GM18868 (cell line): ENCODE results near the gene GOLIM4.
A peak's percentile ranks its signal among the peaks of the same experiment; 100 is the strongest.
"Not testable (repeated sequence)": the region's sequence is repeated elsewhere in the genome, so short reads cannot be mapped to it uniquely, and the experiment has no call there.

Experiments
- ATAC-seq: cut with Tn5 transposase; IDR thresholded peaks from one replicate; pipeline ENCODE4 v1.9.1; 2021; ENCODE audit warnings: mild to moderate bottlenecking, moderate library complexity; ENCODE audit not compliant: unreplicated experiment

The GOLIM4 gene

DNA sequence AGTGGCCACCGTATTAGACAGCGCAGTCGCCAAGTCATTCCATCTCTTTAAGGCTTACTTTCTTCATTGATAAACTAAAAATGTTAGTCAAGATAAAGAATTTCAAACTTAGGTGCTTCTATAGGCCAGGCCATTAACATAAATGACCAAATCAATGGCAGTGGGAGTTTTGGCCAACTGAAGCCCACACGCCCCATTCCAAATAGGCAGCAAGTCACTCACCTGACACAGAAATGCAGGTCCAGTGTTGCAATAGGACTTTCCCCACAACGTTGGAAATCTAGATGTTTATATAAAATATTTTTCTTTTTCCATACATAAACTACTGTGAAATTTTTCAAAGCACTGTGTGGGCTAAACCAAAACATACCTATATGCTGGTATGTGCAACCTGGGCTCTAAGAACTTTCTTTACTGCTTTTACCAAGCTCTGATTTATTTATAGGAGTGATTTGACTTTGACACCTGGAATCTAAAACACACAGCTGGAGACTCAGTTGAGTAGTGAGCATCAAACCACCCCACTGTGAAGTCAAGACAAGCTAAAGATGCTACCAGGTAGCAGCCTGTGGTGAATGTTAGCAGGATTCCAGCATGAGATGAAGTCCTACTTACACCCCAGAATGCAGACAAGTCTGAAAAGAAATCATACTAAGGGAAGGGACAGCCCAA lies 15.1 kb downstream of the GOLIM4 start:
- no peak for ATAC-seq

DNA sequence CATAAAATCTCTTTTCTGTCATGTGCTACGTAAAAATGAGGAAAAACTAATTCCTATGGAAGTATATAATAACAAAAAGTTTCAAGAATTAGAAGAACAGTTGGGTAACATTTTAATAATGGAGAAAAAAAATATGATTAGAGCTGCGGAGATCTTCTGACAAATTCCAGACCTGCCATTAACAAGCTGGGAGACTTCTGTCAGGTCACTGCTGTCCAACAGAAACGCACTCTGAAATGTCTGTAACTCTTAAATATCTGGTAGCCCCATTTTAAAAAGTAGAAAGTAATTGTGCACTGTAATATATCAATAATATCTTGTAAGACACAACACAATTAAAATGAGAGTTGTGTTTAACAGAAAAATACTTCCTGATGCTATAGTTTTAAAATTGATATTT lies 15.7 kb downstream of the GOLIM4 start:
- ATAC-seq, result no peak

DNA sequence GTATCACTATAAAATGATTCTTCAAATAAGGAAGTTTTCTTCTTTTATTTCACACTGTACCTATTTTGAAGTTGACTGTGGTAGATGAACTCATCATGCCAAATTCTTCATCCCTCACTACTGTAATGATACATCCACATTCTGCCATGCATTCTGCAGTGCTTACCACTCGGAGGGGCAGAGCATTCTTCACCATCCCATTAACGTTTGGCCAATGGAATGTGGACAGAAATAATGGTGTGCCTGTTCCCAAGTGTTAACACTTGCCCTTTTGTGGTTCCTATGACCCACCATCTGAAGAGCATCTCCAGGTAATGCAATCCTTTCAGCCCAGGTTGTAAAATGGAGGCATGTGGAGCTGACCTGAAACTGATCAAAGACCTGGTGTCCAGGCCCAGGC lies 18.6 kb downstream of the GOLIM4 start:
- no peak for ATAC-seq

DNA sequence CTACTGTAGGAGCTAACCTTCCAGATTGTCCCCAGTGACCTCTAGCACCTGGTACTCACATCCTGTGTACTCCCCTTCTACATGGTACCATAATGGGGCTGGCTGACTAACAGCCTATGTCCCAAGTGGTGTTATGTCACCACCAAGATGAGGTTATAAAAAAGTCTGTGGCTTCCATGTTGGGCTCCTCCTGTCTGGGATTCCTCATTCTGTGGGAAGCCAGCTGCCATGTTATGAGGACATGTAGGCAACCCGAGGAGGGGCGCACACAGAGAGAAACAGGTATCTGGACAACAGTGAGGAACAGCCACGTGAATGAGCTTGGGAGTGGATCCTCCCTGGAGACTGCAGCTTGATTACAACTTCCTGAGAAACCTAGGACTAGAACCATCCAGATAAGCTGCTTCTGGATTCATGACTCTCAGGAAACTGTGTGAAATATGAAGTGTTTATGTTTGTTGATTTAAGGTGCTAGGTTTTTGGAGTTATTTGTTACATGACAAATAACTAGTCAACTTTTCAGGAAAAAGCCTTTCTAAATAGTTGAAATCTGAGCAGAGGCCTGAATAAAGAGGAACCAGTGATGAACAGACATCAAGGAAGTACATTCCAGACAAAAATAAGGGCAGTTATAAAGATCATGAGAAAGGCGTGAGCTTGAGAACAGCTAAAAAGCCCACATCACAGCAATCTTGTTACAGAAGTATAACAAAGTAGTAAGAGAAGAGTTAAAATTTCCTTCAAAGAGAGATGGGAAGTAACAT lies 21.7 kb downstream of the GOLIM4 start:
- ATAC-seq, result no peak

DNA sequence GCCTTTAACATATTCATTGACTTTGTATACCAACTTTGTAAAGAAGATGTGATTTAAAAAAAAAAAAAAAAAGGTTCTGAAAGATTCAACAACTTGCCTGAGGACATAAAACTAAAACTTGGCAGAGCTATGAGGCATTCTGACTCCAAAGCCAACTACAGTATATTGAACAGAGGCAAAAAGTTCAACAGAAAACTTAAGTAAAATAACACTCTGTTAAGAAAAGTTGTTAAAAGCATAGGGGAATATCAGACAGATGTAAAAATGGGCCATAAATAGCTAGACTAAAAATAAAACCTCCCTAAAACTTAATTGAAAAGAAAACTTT lies 23.4 kb downstream of the GOLIM4 start:
- ATAC-seq, result no peak

DNA sequence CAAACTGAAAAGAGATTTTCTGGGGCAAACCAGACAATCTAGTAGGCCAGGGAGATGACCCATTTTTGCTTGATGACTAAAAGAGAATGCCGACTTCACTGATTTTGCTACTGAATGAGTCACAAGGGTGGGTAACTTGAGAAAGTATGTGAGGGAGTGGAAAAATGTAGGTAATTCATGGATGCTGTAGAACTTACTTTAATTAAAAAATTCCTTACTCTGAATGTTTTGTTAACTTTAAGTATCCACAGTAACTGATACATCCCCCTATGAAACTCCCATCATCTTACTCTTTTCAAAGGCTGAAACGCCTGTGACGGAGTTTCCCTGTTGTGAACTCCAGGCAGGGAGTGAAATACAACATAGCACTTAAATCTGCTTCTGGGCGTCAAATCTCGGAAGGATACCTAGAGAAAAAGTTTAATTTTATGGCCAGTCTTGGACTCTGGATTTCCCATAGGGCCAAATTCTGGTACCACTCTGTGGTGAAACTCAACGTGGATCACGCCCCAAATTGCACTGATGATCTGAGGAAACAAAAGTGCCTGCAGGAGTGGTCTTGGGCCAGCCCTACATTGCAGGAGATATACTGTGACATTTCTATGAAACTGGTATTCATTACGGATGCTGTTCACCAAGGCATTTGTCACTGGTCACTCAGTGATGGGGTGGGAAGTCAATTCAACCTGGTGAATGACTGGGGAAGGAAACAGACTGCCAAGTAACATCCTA lies 24.0 kb downstream of the GOLIM4 start:
- ATAC-seq, result no peak

DNA sequence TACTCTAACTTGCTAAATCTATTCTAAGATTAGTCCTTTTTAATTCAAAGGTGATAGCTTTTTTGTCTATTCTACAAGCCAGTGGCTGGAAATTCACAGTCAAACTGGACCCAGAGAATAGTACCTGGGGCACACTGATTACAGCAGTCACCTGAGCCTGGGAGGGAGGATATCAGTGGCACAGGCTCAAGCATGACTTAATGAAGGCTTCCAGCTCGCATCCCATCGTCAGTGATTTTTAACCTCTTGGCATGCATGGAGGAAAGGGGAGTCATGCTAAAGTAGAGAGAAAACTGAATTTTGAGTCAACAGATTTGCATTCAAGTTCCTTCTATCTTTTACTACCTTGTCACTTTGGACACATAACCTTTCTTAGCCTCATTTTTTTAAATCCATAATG lies 24.8 kb downstream of the GOLIM4 start:
- no peak for ATAC-seq

DNA sequence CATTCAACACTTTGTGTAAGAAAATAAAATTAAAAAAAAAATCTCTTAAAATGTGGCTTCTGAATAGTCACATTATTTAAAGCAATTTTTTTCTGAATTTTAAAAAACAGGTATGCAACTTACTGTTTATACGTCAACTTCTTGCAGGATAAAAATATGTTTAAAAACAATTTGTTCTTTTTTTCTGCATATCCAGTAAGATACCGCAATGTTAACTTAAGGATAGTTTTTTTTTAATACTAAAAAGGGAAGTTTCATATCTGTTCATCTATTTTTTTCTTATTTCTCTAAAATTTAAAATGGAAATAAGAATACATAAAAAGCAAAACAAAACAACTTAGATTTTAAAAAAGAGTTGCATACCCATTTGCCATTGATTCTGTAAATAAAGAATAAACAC lies 27.4 kb downstream of the GOLIM4 start:
- no peak for ATAC-seq

DNA sequence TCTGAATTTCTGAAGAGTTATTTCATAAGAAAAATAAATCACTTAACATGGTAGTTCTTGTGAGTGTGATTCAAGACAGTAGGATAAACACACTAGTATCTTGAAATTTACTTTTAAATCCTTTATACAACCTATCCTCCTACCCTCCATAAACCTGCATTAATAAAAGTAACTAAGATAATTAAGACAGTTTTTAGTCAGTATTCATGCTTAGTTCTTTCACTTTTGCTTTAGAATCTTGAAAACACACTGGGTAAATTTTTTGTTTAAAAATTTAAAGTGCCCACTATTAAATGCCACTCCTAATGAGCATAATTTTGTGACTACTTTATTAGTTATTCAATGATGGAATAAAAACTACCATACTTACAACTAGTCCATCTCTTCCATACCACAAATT lies 28.8 kb downstream of the GOLIM4 start:
- no peak for ATAC-seq

DNA sequence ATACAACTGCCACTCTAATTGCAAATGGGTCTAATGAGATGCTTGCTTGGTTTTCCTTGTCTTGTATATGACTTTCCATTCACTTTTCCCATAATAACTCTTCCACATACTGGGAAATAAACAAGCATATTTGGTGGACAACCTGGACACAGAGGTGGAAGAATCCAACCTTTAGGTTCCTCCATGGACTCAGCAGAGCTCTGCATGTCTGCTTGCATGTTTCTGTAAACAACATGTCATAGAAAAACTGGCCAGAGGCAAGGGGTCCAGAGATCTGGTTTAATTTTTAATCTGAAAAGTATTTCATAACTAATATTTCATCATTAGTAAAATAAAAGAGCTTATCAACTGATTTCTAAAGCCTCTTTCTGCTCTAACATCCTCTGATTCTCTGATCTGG lies 30.2 kb downstream of the GOLIM4 start:
- ATAC-seq, result no peak

DNA sequence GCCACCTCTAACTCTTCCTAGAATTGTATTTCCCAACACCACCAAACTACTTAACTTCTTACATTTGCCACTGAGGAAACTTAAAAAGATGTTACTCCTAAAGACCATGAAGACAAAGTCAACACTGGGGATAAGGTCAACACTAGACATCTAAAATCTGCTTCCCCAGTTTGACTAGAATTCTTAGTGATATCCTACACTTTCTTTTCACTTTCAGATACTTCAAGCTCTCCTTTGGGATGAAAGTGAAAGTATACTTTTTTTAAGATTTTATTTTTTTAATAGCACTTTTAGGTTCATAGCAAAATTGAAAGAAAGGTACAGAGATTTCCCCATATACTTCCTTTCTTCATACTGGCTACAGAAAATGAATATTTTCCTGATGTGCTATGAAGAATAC lies 32.6 kb downstream of the GOLIM4 start:
- ATAC-seq, result no peak

DNA sequence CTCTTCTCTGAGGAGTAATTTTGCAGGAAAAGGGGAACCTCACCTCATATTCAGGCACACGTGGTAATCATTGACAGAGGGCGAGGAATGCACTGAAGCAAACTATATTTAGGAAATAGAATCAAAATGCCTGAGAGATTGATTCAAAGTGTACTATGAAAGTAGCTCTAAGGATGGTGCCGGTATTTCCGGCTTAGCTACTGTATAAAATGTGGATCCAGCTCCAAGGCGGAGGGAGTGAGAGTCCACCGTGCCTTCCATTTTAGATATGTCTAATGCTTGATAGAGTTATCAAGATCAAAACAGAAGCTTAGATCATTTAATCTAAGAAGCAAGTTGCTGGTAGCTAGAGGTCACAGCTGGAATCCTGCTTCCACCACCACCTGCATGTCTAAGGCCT lies 33.0 kb downstream of the GOLIM4 start:
- no peak for ATAC-seq

DNA sequence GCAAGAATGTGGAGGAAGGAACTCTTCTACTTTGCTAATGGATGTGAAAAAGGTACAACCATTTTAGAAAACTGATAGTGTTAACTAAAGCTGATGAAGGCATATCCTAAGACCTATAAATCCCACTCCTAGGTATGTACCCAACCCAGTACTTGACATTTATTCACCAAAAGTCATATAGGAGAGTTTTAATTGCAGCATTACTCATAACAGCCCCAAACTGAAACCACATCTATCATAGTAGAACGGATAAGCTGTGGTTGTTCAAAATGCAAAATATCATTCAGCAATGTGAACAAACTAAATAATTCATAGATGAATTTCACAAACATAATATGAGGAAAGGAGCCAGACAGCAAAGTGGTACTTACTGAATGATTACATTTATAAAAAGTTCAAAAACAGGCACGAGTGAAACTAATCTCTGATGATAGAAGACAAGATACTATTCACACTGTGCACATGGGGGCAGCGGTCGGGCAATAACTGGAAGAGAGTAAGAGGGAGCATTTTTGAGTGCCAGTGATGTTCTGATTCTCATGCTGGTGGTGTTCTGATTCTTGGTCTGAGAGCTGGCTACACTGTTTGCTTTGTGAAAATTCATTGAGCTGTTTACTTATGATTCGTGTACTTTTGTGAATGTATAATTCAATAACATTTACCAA lies 34.3 kb downstream of the GOLIM4 start:
- peak; percentile 91 for ATAC-seq

DNA sequence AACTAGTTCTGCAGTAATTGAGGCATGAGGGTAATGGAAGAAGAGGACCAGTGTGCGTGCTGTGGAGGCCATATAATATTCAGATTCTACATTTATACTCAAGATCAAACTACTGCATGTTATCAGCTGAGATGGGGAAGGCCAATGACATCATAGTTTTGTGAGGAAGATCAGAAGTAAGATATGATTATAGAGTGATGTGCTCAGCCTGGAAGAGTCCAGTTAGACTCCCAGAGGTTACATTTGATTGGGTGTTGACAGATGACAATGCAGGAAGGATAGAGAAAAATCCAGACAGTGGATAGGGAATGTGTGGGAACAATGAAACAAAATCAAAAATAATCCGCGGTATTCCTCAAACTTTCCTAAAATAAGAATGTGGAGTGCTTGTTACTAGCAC lies 35.4 kb downstream of the GOLIM4 start:
- no peak for ATAC-seq

DNA sequence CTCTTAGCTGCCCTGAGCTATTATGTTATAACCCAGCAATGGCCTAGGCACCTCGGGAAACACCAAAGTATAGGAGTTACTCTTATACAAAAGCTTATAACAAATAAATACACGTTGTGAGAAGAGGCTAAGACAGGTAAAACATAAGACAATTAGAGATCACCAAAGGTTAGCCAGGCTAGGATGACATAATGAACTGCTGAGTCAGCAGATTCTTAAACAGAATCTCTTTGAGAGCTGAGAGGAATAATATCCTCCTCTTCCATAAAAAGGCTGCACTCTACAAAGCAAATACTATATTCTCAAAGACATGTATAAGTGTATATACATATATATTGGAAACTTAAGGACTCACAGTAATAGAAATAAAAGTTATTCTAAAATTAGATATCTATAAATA lies 37.2 kb downstream of the GOLIM4 start:
- ATAC-seq, result no peak

DNA sequence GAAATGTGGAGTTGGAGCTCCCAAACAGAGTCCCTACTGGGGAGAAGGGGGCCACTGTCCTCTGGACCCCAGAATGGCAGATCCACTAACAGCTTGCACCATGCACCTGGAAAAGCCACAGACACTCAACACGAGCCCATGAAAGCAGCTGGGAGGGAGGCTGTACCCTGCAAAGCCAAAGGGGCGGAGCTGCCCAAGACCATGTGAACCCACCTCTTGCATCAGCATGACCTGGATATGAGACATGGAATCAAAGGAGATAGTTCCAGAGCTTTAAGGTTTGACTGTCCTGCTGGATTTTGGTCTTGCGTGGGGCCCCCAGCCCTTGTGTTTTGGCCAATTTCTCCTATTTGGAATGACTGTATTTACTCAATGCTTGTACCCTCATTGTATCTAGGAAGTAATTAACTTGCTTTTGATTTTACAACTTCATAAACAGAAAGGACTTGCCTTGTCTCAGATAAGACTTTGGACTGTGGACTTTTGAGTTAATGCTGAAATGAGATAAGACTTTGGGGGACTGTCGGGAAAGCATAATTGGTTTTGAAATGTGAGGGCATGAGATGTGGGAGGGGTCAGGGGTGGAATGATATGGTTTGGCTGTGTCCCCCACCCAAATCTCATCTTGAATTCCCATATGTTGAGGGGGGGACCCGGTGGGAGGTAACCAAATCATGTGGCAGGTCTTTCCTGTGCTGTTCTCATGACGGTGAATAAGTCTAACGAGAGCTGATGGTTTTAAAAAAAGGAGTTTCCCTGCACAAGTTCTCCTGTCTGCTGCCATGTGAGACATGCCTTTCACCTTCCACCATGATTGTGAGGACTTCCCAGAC lies 39.1 kb downstream of the GOLIM4 start:
- not testable (repeated sequence) for ATAC-seq

DNA sequence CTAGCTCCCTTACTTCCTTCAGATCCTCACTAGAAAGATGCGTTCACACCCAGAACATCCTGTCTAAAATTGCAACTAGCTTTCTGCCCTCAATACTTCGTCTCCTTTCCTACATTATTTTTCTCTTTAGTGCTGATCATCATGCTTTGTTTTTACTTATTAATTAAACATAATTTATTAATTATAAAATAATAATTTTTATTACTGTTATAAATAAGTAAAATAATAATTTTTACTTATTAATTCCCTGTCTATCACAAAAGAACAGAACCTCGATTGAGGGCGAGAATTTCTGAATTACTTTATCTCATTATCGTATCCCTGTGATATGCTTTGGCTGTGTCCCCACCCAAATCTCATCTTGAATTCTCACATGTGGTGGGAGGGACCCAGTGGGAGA lies 41.3 kb downstream of the GOLIM4 start:
- no peak for ATAC-seq

DNA sequence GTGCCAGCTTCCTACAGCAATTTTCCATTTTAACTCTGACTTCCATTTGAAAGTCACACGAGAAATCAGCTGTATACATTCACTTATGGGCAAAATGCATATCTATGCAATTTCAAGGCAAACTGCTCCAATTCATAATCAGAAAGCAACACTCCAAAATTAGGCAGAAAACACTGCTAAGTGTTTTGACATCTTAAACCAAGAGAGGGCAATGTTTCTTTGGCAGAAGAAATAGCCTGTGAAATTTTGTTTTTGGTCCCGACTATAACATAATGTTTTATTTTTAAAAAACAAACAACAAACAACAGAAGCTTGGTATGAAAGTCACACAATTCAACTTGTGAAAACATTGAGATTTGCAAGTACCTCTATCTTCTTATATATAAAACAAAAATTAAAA lies 42.6 kb downstream of the GOLIM4 start:
- ATAC-seq, result no peak

DNA sequence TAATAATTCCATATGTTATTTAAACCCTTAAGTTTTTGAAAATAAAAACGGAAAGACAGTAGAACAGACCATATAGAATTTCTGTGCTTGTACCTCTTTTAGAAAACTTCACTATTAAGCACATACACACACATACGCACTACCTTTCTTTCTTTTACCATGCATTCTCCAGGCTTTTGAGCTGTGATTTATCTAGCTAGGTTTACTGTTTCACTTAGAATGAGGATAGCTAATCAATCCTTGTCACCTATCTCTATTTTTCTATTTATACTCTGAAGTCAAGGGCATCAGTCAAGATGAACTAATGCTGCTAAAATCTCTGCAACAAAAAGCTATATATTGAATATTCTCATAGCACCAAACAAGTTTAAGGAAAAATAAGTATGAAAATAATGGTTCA lies 43.2 kb downstream of the GOLIM4 start:
- no peak for ATAC-seq

DNA sequence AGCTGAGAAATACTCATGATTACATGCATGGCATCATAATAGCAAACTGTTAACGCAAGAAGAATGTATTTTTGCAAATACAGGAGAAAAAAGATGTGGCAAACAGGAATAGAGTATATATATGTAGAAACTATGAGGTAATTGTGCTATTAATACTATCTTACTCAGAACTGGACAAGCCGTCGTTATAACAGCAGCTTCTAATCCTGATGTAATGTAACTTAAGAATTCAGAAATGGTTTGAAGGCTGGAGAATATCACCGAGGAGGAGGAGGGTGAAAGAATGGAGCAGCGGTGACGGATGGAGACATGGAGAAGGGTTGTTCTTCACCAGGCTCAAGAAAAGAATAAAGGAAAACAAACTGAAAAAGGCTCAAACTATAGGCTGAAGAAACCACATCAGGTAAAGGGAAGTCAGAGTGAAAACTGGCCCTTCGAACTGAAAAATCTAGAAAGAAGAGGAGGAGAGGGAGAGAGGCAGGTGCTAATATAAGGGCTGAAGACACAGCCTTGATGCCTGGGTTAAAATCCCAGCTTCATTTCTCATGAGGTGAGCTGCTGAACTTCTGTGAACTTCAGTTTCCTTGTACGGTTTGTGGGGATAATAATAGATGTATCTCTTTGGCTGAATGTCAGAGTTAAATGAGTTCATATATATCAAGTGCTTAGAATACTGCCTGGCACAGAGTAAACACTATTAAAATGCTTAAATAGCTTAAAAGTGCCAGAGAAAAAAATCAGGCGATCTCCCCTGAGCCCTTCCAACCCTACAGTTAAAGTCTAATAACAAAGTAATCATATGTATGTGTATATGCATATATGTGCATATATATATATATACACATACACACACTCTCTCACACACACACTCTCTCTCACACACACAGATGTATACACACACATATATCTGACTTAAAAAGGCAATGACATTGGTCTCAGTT lies 43.9 kb downstream of the GOLIM4 start:
- peak; percentile 78 for ATAC-seq
